ENCODE measurements around the gene RIGI. TPM values are rescaled to one million over a fixed set of nuclear protein-coding genes. Genes with fewer than 3 reads are reported as not detected.
A peak's percentile ranks its signal among the peaks of the same experiment; 100 is the strongest.

RIGI gene
- total and polyA plus RNA-seq, 4 experiments from 2014 or later = 19.4 to 32.0 (median 25.6) TPM

GRCh38 chr9:32486839-32487562, 39.0 kb downstream of the RIGI start:
- Mint-ChIP-seq H3K4me1 (peaks cover 0 to 3% (median 0%) of the 10 kb centered on the region in 4 donors), H3K27me3 (no peaks in the 10 kb centered on the region), H3K36me3 (peaks cover 59 to 82% of the 10 kb centered on the region in 2 donors), H3K9me3 (no peaks in the 10 kb centered on the region), H3K4me3 (no peak overlapping the region), H3K27ac (peak overlapping the region in 5 of 7 donors; percentile 5 to 77 (median 41))
- intact Hi-C loops (cut with micrococcal nuclease) = no loop called here
- H3K36me3 ChIP-seq (ENCODE audit: insufficient read depth, low read length) = peaks cover 52% of the 10 kb centered on the region
- H3K27ac ChIP-seq (ENCODE audit: low read depth, low read length) = no peak overlapping the region
- CTCF ChIA-PET (ENCODE audit: partially characterized antibody) = interaction anchor here (0.9 to 2.6 kb wide), 4 partner anchors 39 to 108 kb away, joined by 3 to 8 read pairs (median 3); partner anchors contain the start of gene RIGI
- H3K9me3 ChIP-seq (ENCODE audit: control insufficient read depth in 1 of 2, low read length in 2 of 2) = no peaks in the 10 kb centered on the region
- H3K27me3 ChIP-seq (ENCODE audit: insufficient read depth, low read length) = no peaks in the 10 kb centered on the region
- POLR2A ChIA-PET (ENCODE audit: partially characterized antibody) = no interaction called here
- DNase-seq = no peak
- H3K4me1 ChIP-seq (ENCODE audit: insufficient read depth, low read length) = no peaks in the 10 kb centered on the region
- no peak overlapping the region for H3K4me3 ChIP-seq (ENCODE audit: low read length in 2 of 2)

- Mint-ChIP-seq H3K9me3 (no peaks in the 10 kb centered on the region), H3K27me3 (no peaks in the 10 kb centered on the region), H3K27ac (peak overlapping the region in 3 of 7 donors; percentile 7 to 72 (median 68)), H3K4me3 (no peak overlapping the region), H3K36me3 (peaks cover 60 to 76% of the 10 kb centered on the region in 2 donors), H3K4me1 (no peaks in the 10 kb centered on the region)
- ChIA-PET CTCF (ENCODE audit: partially characterized antibody) (no interaction called here), POLR2A (ENCODE audit: partially characterized antibody) (no interaction called here)
- H3K27ac ChIP-seq (ENCODE audit: low read depth, low read length) = no peak overlapping the region
- no peaks in the 10 kb centered on the region for H3K4me1 ChIP-seq (ENCODE audit: insufficient read depth, low read length)
- no peak for DNase-seq
- H3K4me3 ChIP-seq (ENCODE audit: low read length in 2 of 2) = no peak overlapping the region
- H3K36me3 ChIP-seq (ENCODE audit: insufficient read depth, low read length) = peaks cover 58% of the 10 kb centered on the region
- H3K9me3 ChIP-seq (ENCODE audit: control insufficient read depth in 1 of 2, low read length in 2 of 2) = no peaks in the 10 kb centered on the region
- intact Hi-C loops (cut with micrococcal nuclease) = no loop called here
- H3K27me3 ChIP-seq (ENCODE audit: insufficient read depth, low read length) = no peaks in the 10 kb centered on the region
Observed at GRCh38 chr9:32483343-32483742, 42.7 kb downstream of the RIGI start.

Other genes starting within 250 kb of the RIGI start
- gene ACO1, start 141.6 kb downstream of the RIGI start, total RNA-seq = 1 to 10 TPM; 7.9 to 9.1 TPM
- 10 to 100 TPM in 1 of 2 donors, 1 to 10 TPM in 1; 9.2 to 11.9 TPM for gene ACO1, start 141.6 kb downstream of the RIGI start, polyA plus RNA-seq
- 10 to 100 TPM; 32.1 to 37.8 TPM for gene SMIM27, start 26.1 kb upstream of the RIGI start, total RNA-seq
- gene SMIM27, start 26.1 kb upstream of the RIGI start, polyA plus RNA-seq = 100 to 1,000 TPM in 1 of 2 donors, 10 to 100 TPM in 1; 42.4 to 115 TPM
- gene TOPORS, start 26.4 kb upstream of the RIGI start, total RNA-seq = 10 to 100 TPM; 24.1 to 24.6 TPM
- 10 to 100 TPM; 24.4 to 32.4 TPM for gene TOPORS, start 26.4 kb upstream of the RIGI start, polyA plus RNA-seq
- 10 to 100 TPM; 18.2 to 21.0 TPM for gene NDUFB6, start 47.0 kb upstream of the RIGI start, total RNA-seq
- gene NDUFB6, start 47.0 kb upstream of the RIGI start, polyA plus RNA-seq = 10 to 100 TPM; 65.4 to 83.7 TPM
- gene TAF1L, start 109.5 kb upstream of the RIGI start, total RNA-seq = under 1 TPM; 0.06 to 0.12 TPM
- not detected for gene TAF1L, start 109.5 kb upstream of the RIGI start, polyA plus RNA-seq